ENCODE data around the gene ARFGAP1. TPM values are rescaled to one million over a fixed set of nuclear protein-coding genes. Genes with fewer than 3 reads are reported as not detected.

Gene ARFGAP1
- total and polyA plus RNA-seq, 2 of the 8 experiments (the other 6 are each of a cell fraction or from before 2014, with no cell fraction given) = 93.7 to 100 TPM

DNA sequence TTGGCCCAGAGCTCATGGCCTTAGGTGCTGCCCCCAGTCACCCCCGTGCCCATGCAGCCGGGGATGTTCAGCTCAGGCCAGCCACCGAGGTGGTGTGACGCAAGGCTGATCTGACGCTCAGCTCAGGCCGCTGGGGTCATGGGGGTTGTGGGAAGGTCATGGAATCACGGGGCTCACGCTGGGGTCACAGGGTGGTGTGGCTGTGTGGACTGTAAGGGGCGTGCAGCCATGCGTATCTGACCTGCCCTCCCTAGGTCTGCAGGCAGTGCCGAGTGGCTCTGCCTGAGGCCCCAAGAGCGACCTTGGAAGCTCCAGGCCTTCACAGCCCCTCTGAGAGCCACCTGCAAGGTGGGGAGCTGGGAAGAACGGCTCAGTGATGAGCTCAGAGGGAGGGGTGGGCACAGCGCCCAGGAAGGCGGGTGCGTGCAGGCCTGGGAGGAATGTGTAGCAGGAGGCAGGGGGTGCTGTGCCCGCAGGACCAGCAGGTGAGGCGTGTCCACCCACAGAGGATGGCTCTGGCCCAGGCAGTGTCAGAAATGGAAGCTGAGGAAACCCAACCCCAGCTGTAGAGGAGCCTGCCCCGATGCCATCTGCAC, 60.7 kb downstream of the ARFGAP1 start:
- H2AFZ ChIP-seq (ENCODE audit: low read length) = no peak overlapping the region
- POLR2A ChIA-PET (ENCODE audit: partially characterized antibody) = no interaction called here
- 88% methylated on average over 19 of the region's 19 CpGs; no CpG with 5 or more reads in 1 of the 2 experiments for WGBS, 2 experiments (ENCODE audit: extremely low coverage in 1 of 2, insufficient coverage in 1 of 2, insufficient read length in 1 of 2, insufficient replicate concordance in 2 of 2, low coverage in 1 of 2, low lambda C conversion rate in 2 of 2, missing lambda C conversion rate in 1 of 2)
- H3K79me1 ChIP-seq (ENCODE audit: low read depth, low read length) = 0 out of 2 replicates have a peak, but pooled peaks cover 2% of the 10 kb centered on the region
- H3K4ac ChIP-seq (replicated peaks; ENCODE audit: insufficient read length, low read depth, low read length) = no peak overlapping the region
- no peak overlapping the region for H2BK15ac ChIP-seq (ENCODE audit: low read length)
- TF ChIP-seq CHD1 (IDR thresholded peaks at IDR 0.05; ENCODE audit: low read depth, low read length) = no peak
- TF ChIP-seq BCL11A (IDR thresholded peaks at IDR 0.05; ENCODE audit: low read depth in 2 of 2, low read length in 2 of 2) = no peak
- no peak overlapping the region for H3K18ac ChIP-seq (ENCODE audit: extremely low read depth, low read length)
- H2AK5ac ChIP-seq (ENCODE audit: low read depth, low read length) = no peak overlapping the region
- H3K9me3 ChIP-seq (ENCODE audit: insufficient read depth in 2 of 2, low read depth in 1 of 2, low read length in 1 of 2) = peaks cover 10 to 20% of the 10 kb centered on the region in 2 experiments
- no peak overlapping the region for H4K91ac ChIP-seq (replicated peaks; ENCODE audit: insufficient read length, low read length)
- no peak overlapping the region for H2BK120ac ChIP-seq (replicated peaks; ENCODE audit: low read depth, low read length)
- no peak overlapping the region for H2BK5ac ChIP-seq (ENCODE audit: low read depth, low read length)
- no peak overlapping the region for H3K9ac ChIP-seq (replicated peaks in 1 of 4; ENCODE audit: extremely low read depth in 1 of 4, low read depth in 3 of 4, low read length in 3 of 4)
- H3K23me2 ChIP-seq (ENCODE audit: low read depth, low read length) = no peaks in the 10 kb centered on the region
- H4K20me1 ChIP-seq (replicated peaks in 1 of 2; ENCODE audit: control insufficient read depth in 1 of 2, insufficient read depth in 2 of 2, low read length in 2 of 2) = peaks cover 0 to 3% of the 10 kb centered on the region in 2 experiments
- no peak for FAIRE-seq
- peaks cover 0 to 5% (median 0%) of the 10 kb centered on the region in 4 experiments; a peak in 3 of 7 replicates for H3K27me3 ChIP-seq (replicated peaks in 1 of 4; ENCODE audit: control insufficient read depth in 3 of 4, extremely low read depth in 1 of 4, insufficient read depth in 3 of 4, low read length in 3 of 4)
- no peak overlapping the region for H2BK20ac ChIP-seq (ENCODE audit: low read length)
- no peak overlapping the region; the same call in 1 of the 2 replicates for H4K8ac ChIP-seq (ENCODE audit: extremely low read depth, insufficient read depth, low read length)
- H2BK12ac ChIP-seq (ENCODE audit: low read depth, low read length) = no peak overlapping the region
- no peak overlapping the region for H3K4me2 ChIP-seq (ENCODE audit: insufficient read depth in 1 of 2, low read depth in 2 of 2, low read length in 2 of 2)
- H3K14ac ChIP-seq (ENCODE audit: insufficient read length) = no peak overlapping the region
- DNase-seq (ENCODE audit: low read depth in 1 of 2, low spot score in 2 of 2) = no peak
- H3K36me3 ChIP-seq (ENCODE audit: control insufficient read depth in 2 of 4, insufficient read depth in 4 of 4, low read length in 3 of 4) = no peaks in the 10 kb centered on the region
- no peak overlapping the region for H3K27ac ChIP-seq (ENCODE audit: low read depth, low read length)
- H3K79me2 ChIP-seq (ENCODE audit: control insufficient read depth in 1 of 2, insufficient read depth in 2 of 2, low read length in 2 of 2) = no peaks in the 10 kb centered on the region
- CTCF ChIA-PET (ENCODE audit: partially characterized antibody) = interaction anchor here (0.9 to 2.2 kb wide), 9 partner anchors 11 to 110 kb away, joined by 3 to 9 read pairs (median 4); no protein-coding TSS in a partner anchor
- H4K5ac ChIP-seq (ENCODE audit: insufficient read length, low read depth, low read length) = no peak overlapping the region
- no peak overlapping the region for H3K4me3 ChIP-seq (ENCODE audit: extremely low read depth in 1 of 4, insufficient read depth in 2 of 4, low read depth in 3 of 4, low read length in 4 of 4)
- H3K56ac ChIP-seq (replicated peaks; ENCODE audit: insufficient read length, low read depth, low read length) = no peak overlapping the region
- H3K4me1 ChIP-seq (replicated peaks in 1 of 4; ENCODE audit: control insufficient read depth in 3 of 4, insufficient read depth in 4 of 4, low read length in 3 of 4) = peaks cover 0 to 5% (median 1%) of the 10 kb centered on the region in 4 experiments; a peak in 3 of 7 replicates
- no peak overlapping the region for H3K23ac ChIP-seq (ENCODE audit: insufficient read length)
